HG02610 (cell line): ENCODE measurements around the gene FITM2.
"Not testable (repeated sequence)": the region's sequence is repeated elsewhere in the genome, so short reads cannot be mapped to it uniquely, and the experiment has no call there.

ENCODE experiments used
- ATAC-seq: cut with Tn5 transposase; IDR thresholded peaks from one replicate; pipeline ENCODE4 v1.9.1; 2021; ENCODE audit warnings: mild to moderate bottlenecking, moderate library complexity; ENCODE audit not compliant: unreplicated experiment

Gene FITM2

GRCh38 chr20:44334306-44334705 lies 23.3 kb upstream of the FITM2 start:
- ATAC-seq, result no peak

- no peak for ATAC-seq
Measured at GRCh38 chr20:44331201-44331600, 20.2 kb upstream of the FITM2 start.

- ATAC-seq, result no peak
Measured at GRCh38 chr20:44328428-44328827, 17.4 kb upstream of the FITM2 start.

DNA sequence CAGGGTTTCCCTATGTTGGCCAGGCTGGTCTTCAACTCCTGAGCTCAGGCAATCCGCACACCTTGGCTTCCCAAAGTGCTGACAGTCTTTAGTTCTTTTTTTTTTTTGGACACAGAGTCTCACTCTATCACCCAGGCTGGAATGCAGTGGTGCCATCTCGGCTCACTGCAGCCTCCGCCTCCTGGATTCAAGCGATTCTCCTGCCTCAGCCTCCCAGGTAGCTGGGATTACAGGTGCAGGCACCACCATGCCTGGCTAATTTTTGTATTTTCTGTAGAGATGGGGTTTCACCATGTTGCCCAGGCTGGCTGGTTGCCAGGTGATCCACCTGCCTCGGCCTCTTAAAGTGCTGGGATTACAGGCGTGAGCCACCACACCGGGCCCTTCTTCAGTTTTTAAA lies 16.7 kb upstream of the FITM2 start:
- not testable (repeated sequence) for ATAC-seq

DNA sequence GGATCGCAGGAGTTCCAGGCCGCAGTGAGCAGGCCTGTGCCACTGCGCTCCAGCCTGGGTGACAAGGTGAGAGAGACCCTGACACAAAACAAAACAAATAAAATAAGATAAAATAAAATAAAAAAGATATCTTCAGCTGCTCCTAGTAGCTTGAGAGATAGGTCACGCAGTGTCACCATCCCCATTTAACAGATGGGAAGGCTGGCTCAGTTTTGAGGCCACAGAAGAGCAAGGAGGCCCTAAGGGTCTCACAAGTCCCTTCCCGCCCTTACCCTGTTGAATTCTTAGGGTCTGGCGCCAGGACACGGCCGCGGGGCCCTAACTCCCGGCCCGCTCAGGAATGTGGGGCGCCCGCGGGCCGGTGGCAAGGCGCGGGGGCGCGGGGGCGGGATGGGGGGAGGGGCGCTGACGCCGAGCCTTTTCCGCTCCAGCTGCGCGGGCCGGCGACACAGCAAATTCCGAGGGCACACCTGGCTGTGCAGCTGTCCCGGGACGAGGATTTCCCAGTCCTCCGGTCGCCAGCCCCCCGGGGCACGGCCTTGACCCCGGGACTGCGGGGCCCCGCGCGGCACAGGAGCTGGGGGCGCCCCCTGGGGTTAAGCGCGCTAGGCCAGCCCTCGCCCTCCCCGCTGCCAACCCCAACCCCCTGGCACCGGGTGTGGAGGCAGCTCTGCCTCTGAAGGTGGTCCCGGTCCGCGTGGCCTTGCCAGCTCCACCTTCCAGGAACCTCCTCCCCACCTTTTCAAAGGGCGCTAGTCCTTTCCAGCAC lies 15.6 kb upstream of the FITM2 start:
- no peak for ATAC-seq

DNA sequence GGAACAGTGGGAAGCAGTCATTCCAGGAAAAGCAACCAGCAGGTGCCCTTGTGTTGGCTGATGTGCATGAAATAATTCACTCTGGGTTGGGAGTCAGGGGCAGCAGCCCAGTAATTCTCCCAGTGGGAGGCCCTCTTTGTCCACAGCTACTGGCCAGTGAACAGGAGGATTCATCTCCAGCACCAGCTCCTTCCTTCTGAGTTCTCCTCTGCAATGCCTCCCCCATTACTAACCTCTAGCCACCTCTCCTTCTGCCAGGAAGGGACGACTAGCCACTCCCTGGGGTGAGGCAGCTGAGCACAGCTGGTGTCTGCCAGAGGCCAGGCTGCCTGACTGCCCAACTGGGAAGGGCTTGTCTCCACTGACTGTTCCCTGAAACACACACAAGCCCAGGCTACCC lies 13.3 kb upstream of the FITM2 start:
- no peak for ATAC-seq

DNA sequence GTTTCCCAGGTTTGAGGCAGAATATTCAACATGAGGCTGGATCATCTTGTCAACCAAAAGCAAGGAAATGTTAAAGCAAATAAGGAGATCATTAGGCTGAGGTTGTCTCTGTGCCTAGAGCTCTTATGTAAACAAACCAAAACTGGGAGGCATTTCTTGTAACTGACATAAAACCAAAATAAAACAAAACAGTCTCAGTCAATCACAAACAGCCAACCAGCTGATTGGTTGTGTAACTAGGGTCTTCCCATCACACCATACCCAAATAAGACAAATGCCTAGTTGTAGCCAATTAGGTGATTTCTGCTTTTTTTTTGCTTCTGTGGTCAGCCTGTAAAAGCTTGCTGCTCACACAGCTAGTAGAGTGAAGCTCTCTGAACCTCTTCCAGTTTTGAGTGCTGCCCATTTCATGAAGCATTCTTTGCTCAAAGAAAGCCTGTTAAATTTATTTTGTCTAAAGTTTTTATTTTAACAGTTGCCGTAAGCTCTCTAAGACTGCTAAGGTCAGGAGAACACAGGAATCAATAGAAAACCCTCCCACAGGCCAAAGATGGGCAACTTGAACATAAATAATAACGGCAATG lies 8.9 kb upstream of the FITM2 start:
- ATAC-seq, result no peak

DNA sequence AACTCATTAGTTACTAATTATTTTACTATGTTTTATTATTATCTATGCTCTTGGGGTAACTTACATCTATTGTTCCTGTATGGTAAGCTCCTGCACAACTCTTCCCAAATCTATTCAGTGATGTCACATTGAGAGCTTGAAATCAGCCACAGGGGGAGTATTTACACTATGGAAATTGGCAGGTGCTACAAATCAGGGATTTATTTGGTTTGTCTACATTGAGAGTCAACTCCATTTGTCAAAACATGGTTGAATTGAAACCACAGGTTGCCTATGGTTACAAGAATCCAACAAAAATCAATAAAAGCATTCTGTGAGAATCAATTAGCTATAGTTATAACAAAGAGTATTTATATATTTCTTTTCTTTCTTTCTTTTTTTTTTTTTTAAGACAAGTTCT lies 3.9 kb upstream of the FITM2 start:
- no peak for ATAC-seq

DNA sequence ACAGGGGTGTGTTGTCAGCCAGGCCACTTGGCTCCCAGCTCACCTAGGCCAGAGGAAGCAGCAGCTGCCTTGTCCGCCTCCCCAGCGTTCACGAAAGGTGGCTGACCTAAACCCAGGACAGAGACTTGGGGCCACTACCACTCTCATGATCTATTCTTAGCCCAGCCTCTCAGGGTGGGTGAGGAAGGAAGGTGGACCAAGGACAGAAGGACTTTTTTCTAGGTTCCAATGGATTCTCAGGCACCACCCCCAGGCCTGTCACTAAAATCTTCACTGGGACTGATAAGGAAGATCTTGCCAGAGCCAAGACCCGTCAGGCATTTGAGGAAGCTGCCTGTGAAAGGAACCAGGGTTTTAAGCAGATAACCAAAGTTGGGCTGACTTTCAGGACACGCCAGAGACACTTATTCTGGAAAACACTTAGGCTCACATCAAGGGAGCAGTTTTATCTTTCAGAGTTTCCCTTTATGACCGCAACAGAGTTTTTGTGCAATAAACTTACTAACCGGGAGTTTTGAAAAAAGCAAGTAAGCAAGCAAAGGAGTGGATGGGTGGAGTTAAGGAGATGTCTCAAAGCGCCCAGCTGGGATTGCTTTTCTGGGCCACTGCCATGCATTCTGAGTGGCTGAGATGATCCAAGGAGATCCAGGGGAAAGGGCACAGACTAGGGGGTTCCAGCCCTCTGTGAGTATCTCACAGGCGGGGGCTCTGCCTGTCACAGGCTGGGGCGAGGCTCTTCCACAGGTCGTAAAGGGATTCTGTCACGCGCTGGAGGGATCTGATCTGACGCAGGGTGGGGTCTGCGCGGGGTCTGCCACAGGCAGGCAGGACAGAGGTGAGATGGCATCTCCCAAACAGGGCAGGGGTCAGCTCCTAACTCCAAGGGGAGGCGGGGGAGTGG lies 989 bp downstream of the FITM2 start:
- ATAC-seq, result no peak

- no peak for ATAC-seq
Measured at GRCh38 chr20:44306927-44307326, 4.1 kb downstream of the FITM2 start.

DNA sequence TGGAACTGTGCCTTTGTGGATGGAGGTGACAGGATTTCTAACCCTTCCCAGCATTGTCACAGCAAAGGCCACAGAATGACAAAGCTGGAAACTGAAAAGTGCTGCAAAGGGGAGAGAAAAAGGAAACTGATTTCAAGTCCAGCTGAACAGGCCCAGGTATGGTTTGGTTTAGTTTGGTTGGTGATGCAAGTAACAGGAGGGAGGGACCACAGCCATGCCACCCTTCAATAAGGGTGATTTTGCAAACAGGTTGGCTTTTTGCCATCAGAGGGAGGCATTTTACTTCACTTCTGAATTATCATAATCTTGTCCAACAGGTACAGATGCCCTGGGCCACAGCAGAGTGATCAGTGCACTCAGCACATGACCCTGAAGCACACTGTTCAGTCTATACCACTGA lies 6.6 kb downstream of the FITM2 start:
- ATAC-seq, result no peak

DNA sequence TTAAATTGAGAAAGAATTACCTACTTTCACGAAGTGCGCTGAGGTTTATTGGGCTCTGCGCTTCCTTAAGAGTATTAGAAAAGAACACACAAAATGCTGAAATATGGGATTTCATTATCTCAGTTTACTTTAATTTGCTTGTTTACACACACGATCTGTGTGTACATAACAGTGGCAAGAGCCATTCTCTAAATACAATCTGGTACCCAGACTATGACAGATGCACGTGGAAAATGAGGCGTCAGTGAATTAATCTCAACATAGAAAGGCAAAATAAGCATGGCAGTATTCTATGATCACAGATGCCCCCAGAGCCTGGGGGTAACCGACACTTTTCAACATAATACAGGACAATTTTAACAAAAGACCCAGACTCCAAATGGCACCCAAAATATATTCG lies 8.3 kb downstream of the FITM2 start:
- ATAC-seq, result no peak

GRCh38 chr20:44302026-44302669 lies 8.9 kb downstream of the FITM2 start:
- ATAC-seq, result no peak

DNA sequence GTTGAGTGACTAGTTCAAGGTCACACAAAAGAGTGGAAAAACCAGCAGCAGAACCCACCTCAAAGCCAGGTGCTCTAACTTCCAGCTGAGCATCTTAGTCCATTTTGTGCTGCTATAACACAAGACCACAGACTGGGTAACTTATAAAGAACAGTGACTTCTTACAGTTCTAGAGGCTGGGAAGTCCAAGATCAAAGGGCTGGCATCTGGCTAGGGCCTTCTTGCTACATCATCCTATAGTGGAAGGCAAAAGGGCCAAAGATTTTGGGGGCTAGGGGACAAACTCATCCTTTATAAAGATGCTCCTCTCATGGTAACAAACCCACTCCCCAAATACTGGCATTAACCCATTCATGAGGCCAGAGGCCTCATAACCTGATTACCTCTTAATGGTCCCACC lies 9.7 kb downstream of the FITM2 start:
- no peak for ATAC-seq

GRCh38 chr20:44299011-44299535 lies 11.9 kb downstream of the FITM2 start:
- ATAC-seq, result not testable (repeated sequence)

- no peak for ATAC-seq
Measured at GRCh38 chr20:44297721-44298120, 13.3 kb downstream of the FITM2 start.

GRCh38 chr20:44296011-44296410 lies 15.0 kb downstream of the FITM2 start:
- no peak for ATAC-seq

GRCh38 chr20:44291754-44292153 lies 19.2 kb downstream of the FITM2 start:
- no peak for ATAC-seq

- no peak for ATAC-seq
Measured at GRCh38 chr20:44288252-44288651, 22.8 kb downstream of the FITM2 start.

- no peak for ATAC-seq
Measured at GRCh38 chr20:44287272-44288097, 23.5 kb downstream of the FITM2 start.
